Gastrocnemius medialis (tissue), 4 donors: ENCODE results near the gene NDUFB3. TPM values are rescaled to one million over a fixed set of nuclear protein-coding genes. Genes with fewer than 3 reads are reported as not detected.
A peak's percentile ranks its signal among the peaks of the same experiment; 100 is the strongest.

Source experiments
- ATAC-seq, 2 donors: fragments of 150-250 bp; one replicate each; pipeline ENCODE4 v1.9.1; 2016
- DNase-seq, 2 donors: peaks; one replicate each; pipeline ENCODE4 v3.0.0-alpha.2; 2019
- H3K27ac ChIP-seq, 4 donors: fragments of 200-600 bp; sonication (generic); 1 replicate in 1 of 4; 2 replicates in 3 of 4; pipeline ENCODE4 v1.5.1; 2016 to 2018; ENCODE audit warnings: mild to moderate bottlenecking in 2 of 4, moderate library complexity in 1 of 4
- H3K27me3 ChIP-seq, 3 donors: fragments of 200-600 bp; sonication (generic) in 2 of 3; 1 replicate in 1 of 3; 2 replicates in 2 of 3; pipeline versions ENCODE4 v1.5.1 to v1.6.0; 2016 to 2019; ENCODE audit warnings: mild to moderate bottlenecking in 1 of 3, moderate library complexity in 1 of 3
- H3K36me3 ChIP-seq, 2 donors: fragments of 200-600 bp; sonication (generic) in 1 of 2; one replicate each; pipeline ENCODE4 v1.5.1; 2017 to 2018
- H3K4me1 ChIP-seq, 2 donors: fragments of 200-600 bp; sonication (generic) in 1 of 2; one replicate each; pipeline ENCODE4 v1.5.1; 2016 to 2017; ENCODE audit warnings: mild to moderate bottlenecking in 2 of 2
- H3K4me3 ChIP-seq, 4 donors: fragments of 200-600 bp; sonication (generic) in 3 of 4; 1 replicate in 1 of 4; 2 replicates in 3 of 4; pipeline ENCODE4 v1.5.1; 2016 to 2019; ENCODE audit warnings: mild to moderate bottlenecking in 2 of 4
- H3K9me3 ChIP-seq, 3 donors: fragments of 200-600 bp; sonication (generic) in 2 of 3; 1 replicate in 1 of 3; 2 replicates in 2 of 3; pipeline ENCODE4 v1.5.1; 2016 to 2019
- CTCF ChIP-seq, 5 experiments: fragments of 450-650 bp in 3 of 5; fragments of 200-600 bp in 2 of 5; sonication (generic) in 2 of 5; IDR thresholded peaks in 4 of 5; conservative IDR thresholded peaks in 1 of 5; 1 replicate in 4 of 5; 2 replicates in 1 of 5; pipeline ENCODE4 v1.5.1; 2016 to 2019; ENCODE audit warnings: antibody characterized with exemption in 5 of 5, mild to moderate bottlenecking in 3 of 5, moderate library complexity in 3 of 5
- POLR2A ChIP-seq, 2 donors: fragments of 450-650 bp; IDR thresholded peaks; one replicate each; pipeline ENCODE4 v1.6.1; 2017; ENCODE audit warnings: antibody characterized with exemption in 2 of 2, mild to moderate bottlenecking in 2 of 2, moderate library complexity in 2 of 2
- in situ Hi-C, 4 donors: fragments of 200-750 bp; cut with MboI; loops; one replicate each; pipeline versions ENCODE4 v1.15.0 to v1.8.0; 2017; ENCODE audit warnings: low sequenced_read_pairs in 4 of 4
- intact Hi-C: fragments of 100-400 bp; cut with DNase I; formaldehyde crosslinking; loops from one replicate; pipeline ENCODE4 v1.15.1; 2023; ENCODE audit warnings: low total_unique reads
- total RNA-seq, 4 donors: library from RNA; depleted of rRNA; stranded (reverse); fragments of >200 nt; gene quantifications; one replicate each; pipeline versions ENCODE4 v1.1.0 to v1.2.3, GENCODE V29; 2016

Gene NDUFB3
- total RNA-seq, 4 donors from 2014 or later: 107 to 146 (median 135) TPM

GRCh38 chr2:201105759-201106158 is 34.0 kb downstream of the NDUFB3 start:
- Histone ChIP-seq H3K27ac (no peak overlapping the region), H3K9me3 (no peaks in the 10 kb centered on the region), H3K4me3 (no peak overlapping the region), H3K4me1 (peaks cover 12 to 15% of the 10 kb centered on the region in 2 donors), H3K27me3 (no peaks in the 10 kb centered on the region), H3K36me3 (no peaks in the 10 kb centered on the region)
- DNase-seq (no peak), ATAC-seq (no peak)
- no peak for TF ChIP-seq POLR2A (IDR thresholded peaks at IDR 0.05)
- no peak for TF ChIP-seq CTCF (IDR thresholded peaks at IDR 0.05 in 4 of 5, conservative IDR thresholded peaks at IDR 0.05 in 1 of 5)
- intact Hi-C loops (no loop called here), in situ Hi-C loops (no loop called here)

GRCh38 chr2:201107624-201108023 is 35.8 kb downstream of the NDUFB3 start:
- no peak for TF ChIP-seq CTCF (IDR thresholded peaks at IDR 0.05 in 4 of 5, conservative IDR thresholded peaks at IDR 0.05 in 1 of 5)
- no peak for TF ChIP-seq POLR2A (IDR thresholded peaks at IDR 0.05)
- ATAC-seq (no peak), DNase-seq (no peak)
- Histone ChIP-seq H3K9me3 (no peaks in the 10 kb centered on the region), H3K36me3 (no peaks in the 10 kb centered on the region), H3K4me1 (peaks cover 18 to 22% of the 10 kb centered on the region in 2 donors), H3K4me3 (no peak overlapping the region), H3K27me3 (no peaks in the 10 kb centered on the region), H3K27ac (no peak overlapping the region)
- intact Hi-C loops (no loop called here), in situ Hi-C loops (no loop called here)

GRCh38 chr2:201108341-201108740 is 36.5 kb downstream of the NDUFB3 start:
- DNase-seq (no peak), ATAC-seq (no peak)
- Histone ChIP-seq H3K9me3 (no peaks in the 10 kb centered on the region), H3K27ac (no peak overlapping the region), H3K27me3 (no peaks in the 10 kb centered on the region), H3K4me3 (no peak overlapping the region), H3K4me1 (peaks cover 18 to 22% of the 10 kb centered on the region in 2 donors), H3K36me3 (no peaks in the 10 kb centered on the region)
- intact Hi-C loops (no loop called here), in situ Hi-C loops (no loop called here)
- no peak for TF ChIP-seq CTCF (IDR thresholded peaks at IDR 0.05 in 4 of 5, conservative IDR thresholded peaks at IDR 0.05 in 1 of 5)
- no peak for TF ChIP-seq POLR2A (IDR thresholded peaks at IDR 0.05)

- intact Hi-C loops: no loop called here
- no peaks in the 10 kb centered on the region for H3K36me3 ChIP-seq
These were observed 37.4 kb downstream of the NDUFB3 start for GRCh38 chr2:201109186-201109585.

More at GRCh38 chr2:201109186-201109585, 37.4 kb downstream of the NDUFB3 start:
- ATAC-seq (peak; percentile 30 to 87), DNase-seq (peak in 1 of 2 donors; percentile 46)
- Histone ChIP-seq H3K4me3 (no peak overlapping the region), H3K27me3 (no peaks in the 10 kb centered on the region), H3K4me1 (peaks cover 18 to 22% of the 10 kb centered on the region in 2 donors), H3K27ac (peak overlapping the region in 1 of 4 donors; percentile 55), H3K9me3 (no peaks in the 10 kb centered on the region)
- TF ChIP-seq POLR2A (IDR thresholded peaks at IDR 0.05): no peak
- TF ChIP-seq CTCF (IDR thresholded peaks at IDR 0.05 in 4 of 5, conservative IDR thresholded peaks at IDR 0.05 in 1 of 5): no peak
- in situ Hi-C loops: no loop called here
